ENCODE data around the gene IRX3.

GRCh38 chr16:54305080-54305479, 18.5 kb upstream of the IRX3 start:
- TF ChIP-seq EZH2 (IDR thresholded peaks at IDR 0.05; ENCODE audit: low read length, unreplicated experiment) (no peak), CTCF (conservative IDR thresholded peaks at IDR 0.05; ENCODE audit: low read depth, low read length) (no peak), EZH2phosphoT487 (IDR thresholded peaks at IDR 0.05; ENCODE audit: borderline replicate concordance, low read length) (no peak)
